Hypothalamus (tissue), 51 donors: ENCODE results near the gene EBF3.

ENCODE experiments used
- DNase-seq, 51 donors: peaks; one replicate each; lab custom pipeline; 2025; lab: John Stamatoyannopoulos, UW

EBF3 gene

GRCh38 chr10:129896860-129897200 lies 67.2 kb downstream of the EBF3 start:
- no peak for DNase-seq

GRCh38 chr10:129896136-129896859 lies 67.8 kb downstream of the EBF3 start:
- peak in 2 of 51 donors; percentile 5 to 14 for DNase-seq

GRCh38 chr10:129895811-129896135 lies 68.3 kb downstream of the EBF3 start:
- no peak for DNase-seq

- DNase-seq = no peak
Observed at GRCh38 chr10:129894698-129895097, 69.4 kb downstream of the EBF3 start.

- no peak for DNase-seq
Observed at GRCh38 chr10:129893104-129894089, 70.7 kb downstream of the EBF3 start.

- no peak for DNase-seq
Observed at GRCh38 chr10:129892548-129893052, 71.5 kb downstream of the EBF3 start.

- DNase-seq = no peak
Observed at GRCh38 chr10:129891806-129892205, 72.3 kb downstream of the EBF3 start.

- DNase-seq = no peak
Observed at GRCh38 chr10:129890170-129890569, 73.9 kb downstream of the EBF3 start.

GRCh38 chr10:129888784-129889616 lies 75.1 kb downstream of the EBF3 start:
- DNase-seq = peak in 4 of 51 donors; percentile 7 to 26 (median 11)

GRCh38 chr10:129887986-129888783 lies 75.9 kb downstream of the EBF3 start:
- no peak for DNase-seq

- DNase-seq = no peak
Observed at GRCh38 chr10:129887381-129887905, 76.6 kb downstream of the EBF3 start.

- DNase-seq = no peak
Observed at GRCh38 chr10:129886263-129886662, 77.8 kb downstream of the EBF3 start.

GRCh38 chr10:129885526-129885925 lies 78.5 kb downstream of the EBF3 start:
- DNase-seq = no peak

GRCh38 chr10:129884398-129885078 lies 79.5 kb downstream of the EBF3 start:
- no peak for DNase-seq

- no peak for DNase-seq
Observed at GRCh38 chr10:129883626-129884397, 80.3 kb downstream of the EBF3 start.

GRCh38 chr10:129883029-129883428 lies 81.0 kb downstream of the EBF3 start:
- DNase-seq = no peak

GRCh38 chr10:129882291-129883010 lies 81.6 kb downstream of the EBF3 start:
- DNase-seq = no peak

GRCh38 chr10:129881641-129882040 lies 82.4 kb downstream of the EBF3 start:
- DNase-seq = no peak
